GM19452 (cell line): Measurements from ENCODE around the gene JPT2.
"Not testable (repeated sequence)": the region's sequence is repeated elsewhere in the genome, so short reads cannot be mapped to it uniquely, and the experiment has no call there.

Experiments used
- ATAC-seq: cut with Tn5 transposase; IDR thresholded peaks from one replicate; pipeline ENCODE4 v1.9.1; 2021; ENCODE audit not compliant: unreplicated experiment

JPT2 gene

GRCh38 chr16:1727651-1728624 is 49.9 kb downstream of the JPT2 start:
- no peak for ATAC-seq

- no peak for ATAC-seq
Measured at GRCh38 chr16:1729026-1729425, 50.9 kb downstream of the JPT2 start.

- no peak for ATAC-seq
Measured at GRCh38 chr16:1729445-1729844, 51.4 kb downstream of the JPT2 start.

DNA sequence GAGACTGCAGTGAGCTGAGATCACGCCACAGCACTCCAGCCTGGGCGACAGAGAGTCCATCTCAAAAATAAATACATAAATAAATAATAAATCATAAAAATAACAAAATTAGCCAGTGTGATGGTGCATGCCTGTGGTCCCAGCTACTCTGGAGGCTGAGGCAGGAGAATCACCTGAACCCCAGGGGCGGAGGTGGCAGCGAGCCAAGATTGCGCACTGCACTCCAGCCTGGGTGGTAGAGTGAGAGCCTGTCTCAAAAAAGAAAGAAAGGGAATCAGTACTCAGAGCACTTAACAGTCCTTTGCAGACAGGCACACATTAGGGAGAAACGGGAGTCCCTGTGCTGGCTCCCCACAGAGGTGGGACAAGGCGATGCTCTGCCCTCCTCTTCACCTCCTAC is 53.0 kb downstream of the JPT2 start:
- no peak for ATAC-seq

GRCh38 chr16:1731603-1732002 is 53.5 kb downstream of the JPT2 start:
- no peak for ATAC-seq

- no peak for ATAC-seq
Measured at GRCh38 chr16:1732071-1732470, 54.0 kb downstream of the JPT2 start.

DNA sequence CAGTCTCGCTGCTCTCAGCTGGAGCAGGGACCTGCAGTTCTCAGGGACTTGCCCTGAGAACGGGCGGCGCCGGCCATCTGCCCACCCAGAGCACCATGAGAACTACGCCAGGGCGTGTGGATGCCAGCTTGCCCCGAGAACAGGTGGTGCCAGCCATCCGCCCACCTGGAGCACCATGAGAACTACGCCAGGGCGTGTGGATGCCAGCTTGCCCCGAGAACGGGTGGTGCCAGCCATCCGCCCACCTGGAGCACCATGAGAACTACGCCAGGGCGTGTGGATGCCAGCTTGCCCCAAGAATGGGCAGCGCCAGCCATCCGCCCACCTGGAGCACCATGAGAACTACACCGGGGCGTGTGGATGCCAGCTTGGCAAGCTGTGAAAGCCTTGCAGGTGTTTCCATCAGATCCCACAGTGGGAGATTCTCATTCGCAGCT is 54.5 kb downstream of the JPT2 start:
- not testable (repeated sequence) for ATAC-seq

DNA sequence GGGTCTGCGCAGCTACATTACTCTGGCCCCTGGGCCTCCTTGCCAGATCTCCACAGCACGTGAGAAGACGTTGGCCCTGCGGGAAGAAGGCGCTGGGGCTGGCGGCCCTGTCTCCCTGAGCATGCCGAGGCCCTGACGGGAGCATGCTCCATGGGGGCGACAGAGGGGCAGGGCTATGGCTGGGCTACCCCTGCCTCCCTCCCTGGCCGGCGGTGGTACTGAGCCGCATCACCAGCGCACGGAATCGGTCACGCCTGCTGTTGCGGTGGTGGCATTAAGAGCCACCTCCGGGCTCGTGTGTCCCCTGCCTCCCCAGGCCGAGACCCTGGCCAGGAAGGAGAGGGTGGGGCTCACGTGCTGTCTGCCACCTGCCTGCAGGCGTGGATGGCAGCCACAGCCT is 56.0 kb downstream of the JPT2 start:
- no peak for ATAC-seq

DNA sequence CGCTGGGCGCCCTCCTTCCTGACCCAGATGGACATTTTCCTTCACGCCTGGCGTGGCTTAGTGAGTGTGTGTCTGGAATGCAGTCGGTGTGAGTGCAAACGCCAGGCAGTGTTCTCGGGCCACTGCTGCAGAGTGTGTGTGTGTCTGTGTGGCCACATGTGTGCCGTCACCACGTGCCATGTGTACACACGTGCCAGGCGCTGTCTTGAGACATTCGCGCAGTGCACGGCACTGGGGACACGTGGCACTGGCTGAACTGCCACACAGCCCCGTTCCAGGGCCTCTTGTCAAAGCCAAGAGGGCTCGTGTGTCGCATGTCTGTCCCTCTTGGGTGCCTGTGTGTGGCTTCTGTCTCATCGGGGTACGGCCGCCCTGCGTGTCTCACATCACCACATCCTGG is 56.7 kb downstream of the JPT2 start:
- no peak for ATAC-seq

GRCh38 chr16:1740234-1740633 is 62.2 kb downstream of the JPT2 start:
- no peak for ATAC-seq

DNA sequence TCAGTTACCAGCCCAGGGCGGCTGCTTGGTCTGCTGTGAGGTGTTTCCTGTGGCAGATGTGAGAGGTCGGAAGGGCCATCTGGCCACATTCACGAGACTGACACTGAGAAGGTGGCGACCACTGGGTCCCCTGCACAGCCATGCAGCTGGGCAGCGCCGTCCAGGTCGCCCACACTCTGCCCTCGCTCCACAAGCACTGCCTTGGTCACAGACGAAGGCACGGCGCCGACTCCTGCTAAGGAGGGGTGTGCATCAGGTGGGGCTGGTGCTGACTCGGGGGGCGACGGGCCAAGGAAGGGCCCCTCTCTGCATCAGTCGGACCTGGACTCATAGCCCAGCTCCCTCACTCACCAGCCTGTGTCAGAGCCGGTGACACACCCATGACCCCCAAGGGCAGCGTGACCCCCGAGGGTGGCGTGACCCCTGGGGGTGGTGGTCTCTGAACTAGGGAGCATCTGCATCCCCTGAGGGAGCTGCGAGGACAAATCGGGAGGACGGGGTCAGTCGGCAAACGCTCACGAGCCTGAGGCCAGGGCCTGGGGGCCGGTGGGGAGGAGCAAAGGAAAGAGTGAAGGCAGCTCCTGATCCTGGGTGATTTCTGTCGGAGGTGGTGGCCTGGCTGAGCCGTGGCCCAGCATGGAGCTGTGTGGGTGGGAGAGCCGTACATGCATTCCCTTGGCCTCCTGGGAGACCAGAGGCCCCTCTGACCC is 62.9 kb downstream of the JPT2 start:
- ATAC-seq: no peak

- ATAC-seq: no peak
Measured at GRCh38 chr16:1741553-1742165, 63.6 kb downstream of the JPT2 start.

GRCh38 chr16:1743376-1744337 is 65.6 kb downstream of the JPT2 start:
- ATAC-seq: no peak

- ATAC-seq: no peak
Measured at GRCh38 chr16:1744338-1744840, 66.3 kb downstream of the JPT2 start.

GRCh38 chr16:1745181-1745899 is 67.3 kb downstream of the JPT2 start:
- ATAC-seq: no peak

- no peak for ATAC-seq
Measured at GRCh38 chr16:1745900-1746692, 68.0 kb downstream of the JPT2 start.

GRCh38 chr16:1746693-1747195 is 68.7 kb downstream of the JPT2 start:
- no peak for ATAC-seq

DNA sequence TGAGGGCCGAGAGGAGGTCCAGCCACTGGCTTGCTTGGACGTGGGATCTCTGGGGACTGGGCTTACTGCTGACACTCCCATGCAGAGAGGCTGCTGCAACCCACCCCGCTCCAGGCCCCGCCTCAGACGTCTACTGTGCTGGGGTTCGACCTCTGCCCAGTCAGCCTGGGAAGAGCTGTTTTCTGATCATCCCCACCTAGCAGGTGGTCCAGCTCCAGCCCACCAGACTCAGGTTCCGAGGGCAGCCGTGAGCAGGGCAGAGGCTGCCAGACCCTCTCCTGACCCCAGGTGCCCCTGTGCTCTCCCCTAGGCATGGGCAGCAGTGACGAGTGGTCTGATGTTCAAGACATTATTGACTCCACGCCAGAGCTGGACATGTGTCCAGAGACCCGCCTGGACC is 69.9 kb downstream of the JPT2 start:
- ATAC-seq: no peak
